ENCODE results near the gene MINDY1.

DNA sequence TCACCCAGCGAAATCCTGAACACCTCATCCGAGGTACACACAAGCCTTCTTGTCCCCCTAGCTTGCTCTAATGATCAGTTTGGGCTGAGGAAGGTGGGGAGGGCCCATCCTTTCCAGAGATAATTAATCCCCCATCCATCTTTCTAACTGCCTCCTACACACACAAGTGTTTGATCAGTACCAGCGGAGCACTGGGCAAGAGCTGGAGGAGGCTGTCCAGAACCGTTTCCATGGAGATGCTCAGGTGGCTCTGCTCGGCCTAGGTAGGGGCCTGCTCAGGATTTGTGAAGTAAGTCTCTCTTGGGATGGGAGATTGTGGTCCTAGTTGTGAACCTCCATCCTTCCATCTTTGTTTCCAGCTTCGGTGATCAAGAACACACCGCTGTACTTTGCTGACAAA, 18.8 kb downstream of the MINDY1 start:
- TF ChIP-seq, protein P1, sequence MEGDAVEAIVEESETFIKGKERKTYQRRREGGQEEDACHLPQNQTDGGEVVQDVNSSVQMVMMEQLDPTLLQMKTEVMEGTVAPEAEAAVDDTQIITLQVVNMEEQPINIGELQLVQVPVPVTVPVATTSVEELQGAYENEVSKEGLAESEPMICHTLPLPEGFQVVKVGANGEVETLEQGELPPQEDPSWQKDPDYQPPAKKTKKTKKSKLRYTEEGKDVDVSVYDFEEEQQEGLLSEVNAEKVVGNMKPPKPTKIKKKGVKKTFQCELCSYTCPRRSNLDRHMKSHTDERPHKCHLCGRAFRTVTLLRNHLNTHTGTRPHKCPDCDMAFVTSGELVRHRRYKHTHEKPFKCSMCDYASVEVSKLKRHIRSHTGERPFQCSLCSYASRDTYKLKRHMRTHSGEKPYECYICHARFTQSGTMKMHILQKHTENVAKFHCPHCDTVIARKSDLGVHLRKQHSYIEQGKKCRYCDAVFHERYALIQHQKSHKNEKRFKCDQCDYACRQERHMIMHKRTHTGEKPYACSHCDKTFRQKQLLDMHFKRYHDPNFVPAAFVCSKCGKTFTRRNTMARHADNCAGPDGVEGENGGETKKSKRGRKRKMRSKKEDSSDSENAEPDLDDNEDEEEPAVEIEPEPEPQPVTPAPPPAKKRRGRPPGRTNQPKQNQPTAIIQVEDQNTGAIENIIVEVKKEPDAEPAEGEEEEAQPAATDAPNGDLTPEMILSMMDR (conservative IDR thresholded peaks at IDR 0.05; ENCODE audit: low read depth, low read length): no peak
- no peak for TF ChIP-seq EZH2 (IDR thresholded peaks at IDR 0.05; ENCODE audit: borderline replicate concordance, low read depth, low read length, poor library complexity, severe bottlenecking)

Measured in A673 (cell line).